ENCODE data around the gene TCTN2.

TCTN2 gene

DNA sequence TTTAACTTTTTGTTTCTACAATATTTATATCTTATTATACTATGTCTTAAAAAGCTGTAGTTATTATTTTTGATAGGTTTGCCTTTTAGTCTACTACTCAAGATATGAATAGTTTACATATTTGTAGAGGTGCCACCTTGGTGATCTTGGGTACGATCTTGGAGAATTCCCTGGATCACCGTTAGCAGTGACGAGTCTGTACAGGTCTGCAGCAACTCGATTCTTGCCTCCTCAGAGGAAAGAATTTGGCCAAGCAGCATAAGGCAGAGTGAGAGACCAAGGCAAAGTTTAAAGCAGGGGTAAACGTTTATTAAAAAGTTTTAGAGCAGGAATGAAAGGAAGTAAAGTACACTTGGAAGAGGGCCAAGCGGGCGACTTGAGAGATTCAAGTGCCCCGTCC is 3.1 kb upstream of the TCTN2 start:
- Histone ChIP-seq H3K4me2 (ENCODE audit: insufficient read depth, low read length) (no peak overlapping the region), H3K27ac (ENCODE audit: low read length) (no peak overlapping the region), H4K20me1 (ENCODE audit: insufficient read depth, low read length) (no peaks in the 10 kb centered on the region), H3K9me3 (ENCODE audit: insufficient read depth, low read length, severe bottlenecking) (no peaks in the 10 kb centered on the region), H3K79me2 (ENCODE audit: insufficient read depth, low read length) (no peaks in the 10 kb centered on the region), H3K9ac (ENCODE audit: low read depth, low read length) (no peak overlapping the region), H3K36me3 (ENCODE audit: insufficient read depth, low read length) (peaks cover 3% of the 10 kb centered on the region; the same call in 1 of the 2 replicates), H3K4me1 (ENCODE audit: insufficient read depth, low read length) (peaks cover 19% of the 10 kb centered on the region), H2AFZ (ENCODE audit: low read depth, low read length) (no peak overlapping the region), H3K27me3 (ENCODE audit: insufficient read depth, low read length, poor library complexity) (no peaks in the 10 kb centered on the region), H3K4me3 (ENCODE audit: low read depth in 1 of 2, low read length in 2 of 2) (no peak overlapping the region)
- no peak for ATAC-seq (ENCODE audit: insufficient read depth, low read depth)
- DNase-seq = no peak
- TF ChIP-seq, protein P1, sequence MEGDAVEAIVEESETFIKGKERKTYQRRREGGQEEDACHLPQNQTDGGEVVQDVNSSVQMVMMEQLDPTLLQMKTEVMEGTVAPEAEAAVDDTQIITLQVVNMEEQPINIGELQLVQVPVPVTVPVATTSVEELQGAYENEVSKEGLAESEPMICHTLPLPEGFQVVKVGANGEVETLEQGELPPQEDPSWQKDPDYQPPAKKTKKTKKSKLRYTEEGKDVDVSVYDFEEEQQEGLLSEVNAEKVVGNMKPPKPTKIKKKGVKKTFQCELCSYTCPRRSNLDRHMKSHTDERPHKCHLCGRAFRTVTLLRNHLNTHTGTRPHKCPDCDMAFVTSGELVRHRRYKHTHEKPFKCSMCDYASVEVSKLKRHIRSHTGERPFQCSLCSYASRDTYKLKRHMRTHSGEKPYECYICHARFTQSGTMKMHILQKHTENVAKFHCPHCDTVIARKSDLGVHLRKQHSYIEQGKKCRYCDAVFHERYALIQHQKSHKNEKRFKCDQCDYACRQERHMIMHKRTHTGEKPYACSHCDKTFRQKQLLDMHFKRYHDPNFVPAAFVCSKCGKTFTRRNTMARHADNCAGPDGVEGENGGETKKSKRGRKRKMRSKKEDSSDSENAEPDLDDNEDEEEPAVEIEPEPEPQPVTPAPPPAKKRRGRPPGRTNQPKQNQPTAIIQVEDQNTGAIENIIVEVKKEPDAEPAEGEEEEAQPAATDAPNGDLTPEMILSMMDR (IDR thresholded peaks at IDR 0.05; ENCODE audit: borderline replicate concordance, extremely low read depth, low read length, poor library complexity, severe bottlenecking) = no peak
- TF ChIP-seq EZH2 (IDR thresholded peaks at IDR 0.05; ENCODE audit: borderline replicate concordance, low read depth, low read length, severe bottlenecking) = no peak

DNA sequence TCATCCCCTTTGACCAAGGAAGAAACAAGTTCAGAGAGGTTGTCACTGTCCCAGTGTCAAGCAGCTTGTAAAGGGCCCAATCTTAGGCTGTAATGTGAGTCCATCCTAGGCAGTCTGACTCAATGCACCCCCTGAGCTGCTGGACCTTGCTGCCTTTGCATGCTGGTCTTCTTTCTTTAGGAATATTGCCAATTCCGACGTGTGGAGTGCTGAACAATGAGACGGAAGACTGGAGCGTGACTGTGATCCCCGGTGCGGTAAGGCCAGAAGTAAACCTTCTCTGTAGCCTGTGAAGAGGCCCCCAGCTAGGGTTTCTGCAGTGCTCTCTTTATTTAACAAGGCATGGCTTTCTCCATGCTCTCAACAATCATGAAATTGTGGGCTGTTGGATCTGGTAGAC is 963 bp downstream of the TCTN2 start:
- Histone ChIP-seq H3K4me1 (ENCODE audit: insufficient read depth, low read length) (peaks cover 19% of the 10 kb centered on the region), H3K27me3 (ENCODE audit: insufficient read depth, low read length, poor library complexity) (no peaks in the 10 kb centered on the region), H4K20me1 (ENCODE audit: insufficient read depth, low read length) (no peaks in the 10 kb centered on the region), H3K36me3 (ENCODE audit: insufficient read depth, low read length) (peaks cover 4% of the 10 kb centered on the region; the same call in 1 of the 2 replicates), H3K4me2 (ENCODE audit: insufficient read depth, low read length) (peak overlapping the region; percentile 98), H3K79me2 (ENCODE audit: insufficient read depth, low read length) (no peaks in the 10 kb centered on the region), H3K27ac (ENCODE audit: low read length) (no peak overlapping the region), H3K4me3 (ENCODE audit: low read depth in 1 of 2, low read length in 2 of 2) (peak overlapping the region in 1 of 2 experiments; percentile 90; a peak in 2 of 4 replicates), H3K9ac (ENCODE audit: low read depth, low read length) (peak overlapping the region; percentile 63; the same call in 1 of the 2 replicates), H2AFZ (ENCODE audit: low read depth, low read length) (no peak overlapping the region), H3K9me3 (ENCODE audit: insufficient read depth, low read length, severe bottlenecking) (no peaks in the 10 kb centered on the region)
- no peak for ATAC-seq (ENCODE audit: insufficient read depth, low read depth)
- no peak for TF ChIP-seq EZH2 (IDR thresholded peaks at IDR 0.05; ENCODE audit: borderline replicate concordance, low read depth, low read length, severe bottlenecking)
- TF ChIP-seq, protein P1 (IDR thresholded peaks at IDR 0.05; ENCODE audit: borderline replicate concordance, extremely low read depth, low read length, poor library complexity, severe bottlenecking) = no peak
- no peak for DNase-seq

DNA sequence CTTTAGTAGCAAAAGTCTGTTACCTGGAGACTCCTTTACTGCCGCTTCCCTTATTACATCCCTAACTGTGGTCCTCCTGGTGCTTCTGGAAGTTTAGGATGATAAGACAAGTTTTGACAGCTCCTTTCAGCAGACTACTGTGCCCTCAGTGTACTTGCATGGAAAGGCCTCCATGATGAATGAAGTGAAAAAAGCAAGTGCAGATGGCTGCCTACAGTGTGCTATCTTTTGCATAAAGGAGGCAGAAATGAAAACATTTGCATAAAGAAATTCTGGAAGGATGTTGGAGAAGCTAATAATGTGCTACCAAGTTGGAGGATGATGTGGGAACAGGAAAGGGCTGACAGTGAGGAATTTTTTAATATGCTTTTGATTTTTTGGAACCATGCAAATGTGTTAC is 4.5 kb downstream of the TCTN2 start:
- H3K4me1 ChIP-seq (ENCODE audit: insufficient read depth, low read length) = peaks cover 18% of the 10 kb centered on the region
- no peak overlapping the region for H2AFZ ChIP-seq (ENCODE audit: low read depth, low read length)

More for the DNA sequence above, 4.5 kb downstream of the TCTN2 start:
- H3K9ac ChIP-seq (ENCODE audit: low read depth, low read length) = no peak overlapping the region
- no peaks in the 10 kb centered on the region for H4K20me1 ChIP-seq (ENCODE audit: insufficient read depth, low read length)
- TF ChIP-seq EZH2 (IDR thresholded peaks at IDR 0.05; ENCODE audit: borderline replicate concordance, low read depth, low read length, severe bottlenecking) = no peak
- TF ChIP-seq, protein P1 (IDR thresholded peaks at IDR 0.05; ENCODE audit: borderline replicate concordance, extremely low read depth, low read length, poor library complexity, severe bottlenecking) = no peak
- no peak overlapping the region for H3K4me3 ChIP-seq (ENCODE audit: low read depth in 1 of 2, low read length in 2 of 2)
- H3K79me2 ChIP-seq (ENCODE audit: insufficient read depth, low read length) = no peaks in the 10 kb centered on the region
- no peak overlapping the region for H3K4me2 ChIP-seq (ENCODE audit: insufficient read depth, low read length)
- H3K27ac ChIP-seq (ENCODE audit: low read length) = no peak overlapping the region
- H3K36me3 ChIP-seq (ENCODE audit: insufficient read depth, low read length) = peaks cover 7% of the 10 kb centered on the region; the same call in 1 of the 2 replicates
- H3K9me3 ChIP-seq (ENCODE audit: insufficient read depth, low read length, severe bottlenecking) = no peaks in the 10 kb centered on the region
- no peak for ATAC-seq (ENCODE audit: insufficient read depth, low read depth)
- H3K27me3 ChIP-seq (ENCODE audit: insufficient read depth, low read length, poor library complexity) = no peaks in the 10 kb centered on the region
- DNase-seq = no peak

Measured in DND-41 (cell line).